IPS DF 6.9 (cell line): ENCODE measurements around the gene AMHR2.
"Not testable (repeated sequence)": the region's sequence is repeated elsewhere in the genome, so short reads cannot be mapped to it uniquely, and the experiment has no call there.

Source experiments
- DNase-seq: peaks from one replicate; pipeline ENCODE4 v3.0.0-alpha.2; 2013; ENCODE audit warnings: low read depth, low spot score
- H3K27ac ChIP-seq: one replicate; pipeline ENCODE4 v1.5.1; 2013; ENCODE audit warnings: low read length, control low read depth
- H3K27me3 ChIP-seq: 2 replicates; pipeline ENCODE4 v1.6.1; 2013; ENCODE audit warnings: mild to moderate bottlenecking, low read length; ENCODE audit not compliant: control insufficient read depth, insufficient read depth
- H3K36me3 ChIP-seq: 2 replicates; pipeline ENCODE4 v1.6.1; 2013; ENCODE audit warnings: low read length; ENCODE audit not compliant: control insufficient read depth, insufficient read depth
- H3K4me1 ChIP-seq: 2 replicates; pipeline ENCODE4 v1.6.1; 2013; ENCODE audit warnings: low read length; ENCODE audit not compliant: control insufficient read depth, insufficient read depth
- H3K4me3 ChIP-seq: 2 replicates; pipeline ENCODE4 v1.5.1; 2013; ENCODE audit warnings: mild to moderate bottlenecking, low read length
- H3K9me3 ChIP-seq: 2 replicates; pipeline ENCODE4 v1.6.1; 2013; ENCODE audit warnings: low read length, inconsistent platforms; ENCODE audit not compliant: control insufficient read depth, insufficient read depth
- WGBS: extraction: QIAGEN DNeasy Blood & Tissue Kit; methylation state at CpG from one replicate; pipeline ENCODE4 v1.1.7; 2013; ENCODE audit warnings: mixed read lengths, missing lambda C conversion rate; ENCODE audit not compliant: insufficient read length, insufficient coverage; 5-methylcytosine and 5-hydroxymethylcytosine counted together

Gene AMHR2

GRCh38 chr12:53415752-53416389 is 7.8 kb upstream of the AMHR2 start:
- not testable (repeated sequence) for H3K27me3 ChIP-seq, H3K36me3 ChIP-seq, H3K4me3 ChIP-seq, H3K4me1 ChIP-seq, H3K27ac ChIP-seq, H3K9me3 ChIP-seq, DNase-seq
- no CpG with 5 or more reads among the region's 2 CpGs for WGBS

GRCh38 chr12:53417291-53417816 is 6.3 kb upstream of the AMHR2 start:
- not testable (repeated sequence) for H3K36me3 ChIP-seq

GRCh38 chr12:53418221-53418620 is 5.4 kb upstream of the AMHR2 start:
- H3K4me1 ChIP-seq: peaks cover 1% of the 10 kb centered on the region; the same call in 1 of the 2 replicates
- no CpG with 5 or more reads among the region's 3 CpGs for WGBS
- no peak overlapping the region for H3K4me3 ChIP-seq
- no peaks in the 10 kb centered on the region for H3K27me3 ChIP-seq
- no peaks in the 10 kb centered on the region for H3K9me3 ChIP-seq
- no peak overlapping the region for H3K27ac ChIP-seq
- no peak for DNase-seq
- no peaks in the 10 kb centered on the region for H3K36me3 ChIP-seq

More at GRCh38 chr12:53417291-53417816, 6.3 kb upstream of the AMHR2 start:
- not testable (repeated sequence) for H3K9me3 ChIP-seq, H3K4me3 ChIP-seq, DNase-seq, H3K27ac ChIP-seq, H3K4me1 ChIP-seq, H3K27me3 ChIP-seq
- whole genome bisulfite sequencing: no CpG with 5 or more reads among the region's 9 CpGs

GRCh38 chr12:53419756-53420155 is 3.9 kb upstream of the AMHR2 start:
- no peak for DNase-seq

GRCh38 chr12:53422247-53422646 is 1.4 kb upstream of the AMHR2 start:
- not testable (repeated sequence) for H3K4me1 ChIP-seq, H3K27me3 ChIP-seq, H3K36me3 ChIP-seq, H3K4me3 ChIP-seq, H3K9me3 ChIP-seq, DNase-seq, H3K27ac ChIP-seq
- no CpG with 5 or more reads among the region's 12 CpGs for WGBS

More at GRCh38 chr12:53419756-53420155, 3.9 kb upstream of the AMHR2 start:
- H3K27me3 ChIP-seq: no peaks in the 10 kb centered on the region
- H3K4me3 ChIP-seq: no peak overlapping the region
- H3K4me1 ChIP-seq: peaks cover 1% of the 10 kb centered on the region; the same call in 1 of the 2 replicates
- H3K9me3 ChIP-seq: no peaks in the 10 kb centered on the region
- H3K36me3 ChIP-seq: no peaks in the 10 kb centered on the region
- H3K27ac ChIP-seq: no peak overlapping the region
- no CpG with 5 or more reads among the region's 2 CpGs for WGBS

- no peak for DNase-seq
- Histone ChIP-seq H3K27me3 (no peaks in the 10 kb centered on the region), H3K9me3 (no peaks in the 10 kb centered on the region), H3K27ac (no peak overlapping the region), H3K4me3 (no peak overlapping the region), H3K36me3 (no peaks in the 10 kb centered on the region), H3K4me1 (peaks cover 1% of the 10 kb centered on the region; the same call in 1 of the 2 replicates)
- no CpG with 5 or more reads among the region's 9 CpGs for WGBS
Measured at GRCh38 chr12:53424626-53425514, 1.2 kb downstream of the AMHR2 start.

- H3K4me1 ChIP-seq: peaks cover 1% of the 10 kb centered on the region; the same call in 1 of the 2 replicates
Measured at GRCh38 chr12:53425515-53426150, 2.0 kb downstream of the AMHR2 start.

GRCh38 chr12:53427905-53428594 is 4.4 kb downstream of the AMHR2 start:
- H3K4me1 ChIP-seq: no peaks in the 10 kb centered on the region
- DNase-seq: no peak
- no CpG with 5 or more reads among the region's 7 CpGs for WGBS
- H3K36me3 ChIP-seq: no peaks in the 10 kb centered on the region
- no peaks in the 10 kb centered on the region for H3K27me3 ChIP-seq
- H3K4me3 ChIP-seq: no peak overlapping the region
- no peaks in the 10 kb centered on the region for H3K9me3 ChIP-seq
- no peak overlapping the region for H3K27ac ChIP-seq

More at GRCh38 chr12:53425515-53426150, 2.0 kb downstream of the AMHR2 start:
- Histone ChIP-seq H3K36me3 (no peaks in the 10 kb centered on the region), H3K9me3 (no peaks in the 10 kb centered on the region), H3K4me3 (no peak overlapping the region), H3K27me3 (no peaks in the 10 kb centered on the region), H3K27ac (no peak overlapping the region)
- WGBS: no CpG with 5 or more reads among the region's 11 CpGs
- DNase-seq: no peak

GRCh38 chr12:53428741-53429140 is 5.1 kb downstream of the AMHR2 start:
- no CpG with 5 or more reads among the region's 7 CpGs for WGBS
- no peaks in the 10 kb centered on the region for H3K36me3 ChIP-seq
- H3K27me3 ChIP-seq: no peaks in the 10 kb centered on the region
- H3K27ac ChIP-seq: no peak overlapping the region
- H3K9me3 ChIP-seq: no peaks in the 10 kb centered on the region
- no peak for DNase-seq
- no peaks in the 10 kb centered on the region for H3K4me1 ChIP-seq
- no peak overlapping the region for H3K4me3 ChIP-seq

GRCh38 chr12:53430116-53430515 is 6.5 kb downstream of the AMHR2 start:
- WGBS: no CpG with 5 or more reads among the region's 5 CpGs
- H3K27ac ChIP-seq: no peak overlapping the region
- no peak for DNase-seq
- H3K27me3 ChIP-seq: no peaks in the 10 kb centered on the region
- H3K4me3 ChIP-seq: no peak overlapping the region
- H3K36me3 ChIP-seq: no peaks in the 10 kb centered on the region
- H3K4me1 ChIP-seq: no peaks in the 10 kb centered on the region
- no peaks in the 10 kb centered on the region for H3K9me3 ChIP-seq
